Medulla oblongata (tissue), 1 donor: ENCODE results near the gene SFXN3.

Source experiments
- DNase-seq: peaks from one replicate; pipeline ENCODE4 v3.0.0-alpha.2; 2015; ENCODE audit errors: extremely low spot score

Gene SFXN3, protein sequence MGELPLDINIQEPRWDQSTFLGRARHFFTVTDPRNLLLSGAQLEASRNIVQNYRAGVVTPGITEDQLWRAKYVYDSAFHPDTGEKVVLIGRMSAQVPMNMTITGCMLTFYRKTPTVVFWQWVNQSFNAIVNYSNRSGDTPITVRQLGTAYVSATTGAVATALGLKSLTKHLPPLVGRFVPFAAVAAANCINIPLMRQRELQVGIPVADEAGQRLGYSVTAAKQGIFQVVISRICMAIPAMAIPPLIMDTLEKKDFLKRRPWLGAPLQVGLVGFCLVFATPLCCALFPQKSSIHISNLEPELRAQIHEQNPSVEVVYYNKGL

DNA sequence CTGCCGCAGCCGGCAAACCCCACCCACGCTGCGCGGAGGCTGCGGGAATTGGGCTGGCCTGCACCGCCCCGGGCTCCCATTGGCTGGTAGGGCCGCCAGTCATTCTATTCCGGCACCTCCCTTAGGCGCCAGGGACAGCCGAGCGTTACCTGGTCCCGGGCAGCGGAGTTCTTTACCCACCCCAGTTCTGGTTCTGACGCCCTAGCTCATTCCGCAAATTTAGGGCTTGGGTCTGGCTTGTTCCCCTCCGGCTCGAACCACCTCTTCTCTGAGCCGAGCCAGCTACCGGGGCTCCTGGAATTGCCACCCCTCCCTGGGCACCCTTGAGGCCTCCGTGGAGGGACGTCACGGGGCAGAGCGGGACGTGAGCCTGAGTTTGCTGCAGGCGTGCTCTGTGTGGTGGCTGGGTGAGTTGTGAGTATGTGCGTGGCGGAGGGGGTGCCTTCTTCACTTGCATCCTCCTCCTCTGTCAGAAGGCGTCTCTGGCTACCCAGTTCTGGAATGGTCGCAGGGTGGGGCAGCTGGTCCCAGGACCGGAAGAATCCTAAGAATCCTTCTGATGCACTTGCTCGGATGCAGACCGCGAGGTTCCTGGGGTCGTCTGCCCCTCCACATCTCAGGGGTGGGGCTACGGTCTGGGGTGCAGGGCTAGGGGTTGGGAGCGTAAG, at the start of gene SFXN3, which contains the start of gene PDZD7:
Gene SFXN3 (plus strand): TSS at position 107 of the 668 bp plus-strand sequence. CDS start 3,461 bp downstream, outside the sequence.
Gene PDZD7 (minus strand): TSS at position 2 of the 668 bp plus-strand sequence. CDS start 910 bp downstream, outside the sequence.
- peak; percentile 96 for DNase-seq

DNA sequence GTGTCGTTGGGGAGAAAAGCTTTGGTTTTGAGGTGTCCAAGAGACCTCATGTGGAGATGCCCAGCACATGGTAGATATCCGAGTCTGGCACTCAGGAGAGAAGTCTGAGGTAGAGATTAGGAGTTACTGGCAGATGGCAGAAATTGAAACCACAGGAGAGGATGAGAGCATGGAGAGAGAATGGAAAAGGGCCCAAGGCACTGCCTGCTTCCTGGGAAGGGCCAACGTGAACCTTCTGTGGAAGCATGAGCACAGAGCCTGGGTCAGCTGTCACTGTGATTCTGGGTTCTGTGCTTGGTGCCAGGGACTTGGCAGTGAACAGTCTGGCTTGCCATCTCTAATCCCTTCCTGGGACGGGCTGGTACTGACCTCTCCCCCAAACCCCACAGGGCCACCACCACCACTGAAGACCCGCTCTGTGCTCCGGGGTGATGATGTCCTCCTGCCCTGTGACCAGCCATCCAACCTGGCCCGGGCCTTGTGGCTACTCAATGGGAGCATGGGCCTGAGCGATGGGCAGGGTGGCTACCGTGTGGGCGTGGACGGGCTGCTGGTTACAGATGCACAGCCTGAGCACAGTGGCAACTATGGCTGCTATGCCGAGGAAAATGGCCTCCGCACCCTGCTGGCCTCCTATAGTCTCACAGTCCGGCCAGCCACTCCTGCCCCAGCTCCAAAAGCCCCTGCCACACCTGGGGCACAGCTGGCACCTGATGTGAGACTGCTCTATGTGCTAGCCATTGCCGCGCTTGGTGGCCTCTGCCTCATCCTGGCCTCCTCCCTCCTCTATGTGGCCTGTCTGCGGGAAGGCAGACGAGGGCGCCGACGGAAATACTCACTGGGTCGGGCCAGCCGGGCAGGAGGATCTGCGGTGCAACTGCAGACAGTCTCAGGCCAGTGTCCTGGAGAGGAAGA, 47.9 kb upstream of the SFXN3 start:
- no peak for DNase-seq

DNA sequence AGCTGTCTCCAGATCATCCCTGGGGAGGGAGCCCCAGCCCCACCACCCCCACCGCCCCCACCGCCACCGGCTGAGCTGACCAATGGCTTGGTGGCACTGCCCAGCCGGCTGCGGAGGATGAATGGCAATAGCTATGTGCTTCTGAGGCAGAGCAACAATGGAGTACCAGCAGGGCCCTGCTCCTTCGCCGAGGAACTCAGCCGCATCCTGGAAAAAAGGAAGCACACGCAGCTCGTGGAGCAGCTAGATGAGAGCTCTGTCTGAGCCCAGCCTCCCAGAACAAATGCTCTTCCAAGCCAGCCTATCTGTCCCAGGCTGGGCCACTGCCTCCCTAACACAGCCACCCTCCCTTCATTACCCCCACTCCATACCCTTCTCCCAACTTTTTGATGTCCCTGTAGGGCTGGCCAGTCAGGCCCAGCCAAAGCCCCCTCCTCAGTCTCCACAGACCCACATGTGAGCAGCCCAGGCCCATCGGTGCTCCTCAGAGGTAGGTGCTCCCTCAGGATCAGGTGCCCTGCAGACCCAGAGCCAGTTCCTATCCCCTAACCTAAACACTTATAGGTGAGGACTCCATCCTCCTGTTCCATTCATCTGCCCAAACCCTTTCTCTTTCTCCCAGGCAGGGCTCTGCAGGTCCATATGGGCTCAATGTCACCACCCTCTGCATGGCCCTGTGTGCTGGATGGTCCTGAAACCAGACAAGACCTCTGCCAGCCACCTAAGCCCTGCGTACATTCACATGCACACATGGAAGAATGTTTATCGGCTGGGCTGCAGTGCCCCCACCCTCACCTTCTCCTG, 47.0 kb upstream of the SFXN3 start:
- no peak for DNase-seq

DNA sequence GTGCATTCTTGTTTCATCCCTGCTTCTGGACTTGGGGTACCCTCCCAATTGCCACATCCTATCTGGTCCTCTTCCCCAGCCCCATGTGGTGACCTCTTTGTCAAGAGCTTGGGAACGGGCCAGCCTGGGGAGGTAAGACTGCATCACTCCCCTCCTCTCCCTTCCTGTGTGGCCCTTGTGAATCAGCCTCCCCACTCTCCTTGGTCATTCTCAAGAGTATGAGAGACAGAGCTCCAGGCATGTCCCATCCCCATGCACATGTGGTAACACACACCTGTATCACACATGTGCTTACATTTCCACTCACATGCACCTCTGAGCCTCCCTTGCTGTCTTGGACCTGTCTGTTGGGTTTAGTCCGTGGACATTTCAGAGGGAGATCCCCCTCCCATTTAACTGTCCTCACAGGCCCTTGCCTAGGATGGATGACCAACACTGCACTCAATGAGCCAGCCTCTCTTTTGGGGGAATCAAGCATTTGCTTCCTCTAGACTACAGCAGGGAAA, 46.3 kb upstream of the SFXN3 start:
- DNase-seq, result no peak

DNA sequence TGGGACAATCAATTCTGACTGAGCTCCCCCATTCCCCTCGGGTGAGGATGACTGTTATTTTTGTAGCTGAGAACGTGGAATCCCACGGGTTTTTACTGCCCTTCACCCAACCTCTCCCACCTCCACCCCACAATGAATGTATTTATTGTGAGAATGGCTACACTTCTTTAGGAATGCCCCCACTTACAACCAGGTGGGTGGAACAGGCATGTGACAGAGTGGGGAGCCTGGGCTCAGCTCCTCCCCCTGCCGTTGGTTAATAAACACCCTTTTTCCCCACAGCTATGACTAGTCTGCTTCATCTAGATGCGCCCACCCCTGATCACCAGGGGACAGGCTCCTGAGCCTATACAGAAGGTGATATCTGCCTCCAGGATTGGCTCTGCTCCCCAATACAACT, 45.7 kb upstream of the SFXN3 start:
- no peak for DNase-seq

DNA sequence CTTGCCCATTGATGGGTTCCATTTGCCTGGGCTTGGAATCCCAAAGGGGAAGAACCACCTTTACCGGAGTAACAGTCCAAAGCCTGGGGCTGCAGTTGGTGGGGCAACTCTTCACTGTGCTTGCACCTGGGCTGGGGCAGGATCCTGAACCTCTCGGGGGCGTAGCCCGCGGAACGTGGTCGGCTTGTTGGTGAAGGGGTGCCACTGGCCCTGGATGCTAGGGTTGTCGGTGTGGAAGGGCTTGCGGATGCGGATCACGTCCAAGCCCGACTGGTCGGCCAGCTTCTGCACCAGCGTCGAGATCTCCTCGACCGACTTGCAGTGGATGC, 44.4 kb upstream of the SFXN3 start:
- DNase-seq, result no peak

DNA sequence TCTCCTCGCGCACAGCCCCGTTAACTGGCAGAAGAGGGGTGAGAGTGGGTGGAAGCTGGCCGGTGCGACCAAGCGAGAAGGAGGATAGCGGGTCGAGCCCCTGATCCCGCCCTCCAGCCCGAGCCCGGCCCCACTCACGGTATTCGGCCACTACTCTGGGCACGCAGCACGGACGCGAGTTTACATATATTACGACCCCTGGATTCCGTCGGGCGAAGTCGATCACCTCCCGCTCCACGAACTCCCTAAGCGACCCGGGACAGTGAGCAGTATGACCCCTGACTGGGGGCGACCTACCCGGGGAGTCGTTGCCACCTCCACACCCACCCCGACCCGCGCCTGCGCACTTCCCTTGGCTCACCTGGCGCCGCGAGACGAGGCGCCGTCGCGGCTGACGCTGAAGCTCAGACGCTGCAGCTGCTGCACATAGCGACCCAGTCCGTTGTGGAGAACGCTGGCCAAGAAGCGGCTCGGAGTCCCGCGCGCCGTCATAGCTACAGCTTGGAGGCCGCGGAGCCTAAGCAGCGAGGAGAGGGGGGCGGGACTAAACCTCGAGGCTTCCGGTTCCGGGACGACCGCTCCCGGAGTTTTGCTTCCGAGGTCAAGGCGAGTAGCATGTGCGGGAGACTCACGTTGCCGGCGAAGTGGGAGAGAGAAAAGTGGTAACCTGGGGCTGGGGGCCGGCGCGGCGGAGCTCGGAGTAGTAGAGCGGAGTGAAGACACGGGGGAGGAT, 43.9 kb upstream of the SFXN3 start, which contains the start of the genes MRPL43 and TWNK:
Gene MRPL43 (minus strand): TSS at position 546 of the 733 bp plus-strand sequence. CDS start 54 bp downstream, at position 492.
Gene TWNK (plus strand): TSS at position 592 of the 733 bp plus-strand sequence. CDS start 668 bp downstream, outside the sequence.
- DNase-seq, result peak; percentile 91

DNA sequence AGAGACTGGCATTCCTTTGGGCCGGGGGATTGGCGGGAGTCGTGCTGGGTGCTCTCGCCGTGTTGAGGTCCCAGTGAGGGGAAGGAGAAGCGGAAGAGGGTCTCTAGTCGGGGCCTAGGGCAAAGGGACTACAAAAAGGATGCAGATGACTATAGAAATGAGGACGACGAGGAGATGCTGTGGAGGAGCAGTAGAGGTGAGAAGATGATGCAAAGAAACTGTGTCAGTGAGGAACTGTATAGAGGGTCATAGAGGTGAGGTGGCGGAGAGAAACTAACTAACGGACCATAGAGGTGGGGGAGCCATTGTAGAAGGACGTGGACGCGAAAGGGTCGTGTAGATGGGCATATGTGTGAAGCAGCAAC, 43.4 kb upstream of the SFXN3 start:
- DNase-seq, result no peak

DNA sequence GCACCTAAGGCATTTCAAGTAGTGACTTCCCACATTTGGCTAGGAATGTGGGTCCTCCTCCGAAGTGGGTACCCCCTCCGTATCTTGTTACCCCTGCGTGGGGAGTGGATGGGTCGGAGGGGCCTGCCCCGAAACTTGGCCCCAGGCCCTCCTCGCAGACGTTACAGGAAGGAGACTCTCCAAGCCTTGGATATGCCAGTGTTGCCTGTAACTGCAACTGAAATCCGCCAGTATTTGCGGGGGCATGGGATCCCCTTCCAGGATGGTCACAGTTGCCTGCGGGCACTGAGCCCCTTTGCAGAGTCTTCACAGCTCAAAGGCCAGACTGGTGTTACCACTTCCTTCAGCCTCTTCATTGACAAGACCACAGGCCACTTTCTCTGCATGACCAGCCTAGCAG, 42.9 kb upstream of the SFXN3 start:
- DNase-seq, result no peak

DNA sequence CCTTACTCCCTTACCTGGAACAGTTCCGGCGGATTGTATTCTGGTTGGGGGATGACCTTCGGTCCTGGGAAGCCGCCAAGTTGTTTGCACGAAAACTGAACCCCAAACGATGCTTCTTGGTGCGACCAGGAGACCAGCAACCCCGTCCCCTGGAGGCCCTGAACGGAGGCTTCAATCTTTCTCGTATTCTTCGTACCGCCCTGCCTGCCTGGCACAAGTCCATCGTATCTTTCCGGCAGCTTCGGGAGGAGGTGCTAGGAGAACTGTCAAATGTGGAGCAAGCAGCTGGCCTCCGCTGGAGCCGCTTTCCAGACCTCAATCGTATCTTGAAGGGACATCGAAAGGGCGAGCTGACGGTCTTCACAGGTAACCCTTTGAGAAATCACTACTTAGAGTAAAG, 41.9 kb upstream of the SFXN3 start:
- no peak for DNase-seq

DNA sequence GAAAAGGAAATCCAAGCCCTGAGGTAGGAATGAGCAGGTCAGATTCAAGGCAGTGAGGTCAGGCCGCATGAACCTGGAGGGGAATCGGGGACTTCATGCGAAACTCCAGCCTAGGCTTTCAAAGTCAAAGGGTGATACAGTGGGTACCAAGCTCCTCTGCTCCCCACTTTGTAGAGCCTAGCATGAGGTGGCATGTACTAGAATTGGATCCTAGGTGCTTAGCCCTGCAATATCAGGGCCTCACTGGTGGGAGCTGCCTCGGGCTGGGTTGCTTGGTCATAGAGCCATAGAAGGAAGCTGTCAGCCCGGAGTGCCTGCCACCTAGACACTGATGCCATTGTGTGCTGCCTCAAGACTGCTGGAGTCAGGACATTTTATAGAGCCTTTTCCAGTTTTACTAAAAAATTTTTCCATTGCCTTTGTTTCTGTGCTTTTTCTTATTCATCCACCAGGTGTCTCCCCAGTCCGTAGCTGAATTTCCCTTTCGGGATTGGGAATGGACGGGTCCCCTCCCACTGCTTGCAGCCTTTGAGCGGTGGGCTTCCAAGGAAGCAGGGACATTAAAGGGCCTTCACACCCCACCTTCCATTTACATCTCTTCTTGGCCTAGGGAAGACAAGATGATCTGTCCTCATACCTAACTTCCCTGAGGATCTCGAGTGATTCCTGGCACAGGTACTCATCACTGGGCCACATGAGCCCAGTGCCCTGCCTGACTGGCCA, 36.9 kb upstream of the SFXN3 start:
- DNase-seq, result peak; percentile 84

DNA sequence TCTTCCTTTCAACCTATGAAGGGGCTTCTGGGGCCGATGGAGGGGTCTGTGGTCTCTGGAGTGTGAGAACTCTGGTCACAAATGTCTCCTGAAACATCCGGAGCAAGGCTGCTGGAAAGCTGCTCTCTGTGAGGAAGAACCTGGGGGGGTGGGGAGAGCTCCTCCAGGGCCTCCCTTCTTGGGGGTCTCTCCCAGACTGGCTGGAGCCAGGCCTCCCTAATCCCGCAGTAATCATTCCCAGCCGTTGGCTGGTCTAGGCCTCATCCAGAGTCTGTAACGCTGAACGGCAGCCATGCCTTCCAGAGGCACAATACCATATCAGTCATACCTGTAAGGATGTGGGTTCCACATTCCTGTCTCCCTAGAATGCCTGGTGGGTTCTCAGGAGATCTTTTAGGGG, 35.9 kb upstream of the SFXN3 start:
- DNase-seq, result no peak

DNA sequence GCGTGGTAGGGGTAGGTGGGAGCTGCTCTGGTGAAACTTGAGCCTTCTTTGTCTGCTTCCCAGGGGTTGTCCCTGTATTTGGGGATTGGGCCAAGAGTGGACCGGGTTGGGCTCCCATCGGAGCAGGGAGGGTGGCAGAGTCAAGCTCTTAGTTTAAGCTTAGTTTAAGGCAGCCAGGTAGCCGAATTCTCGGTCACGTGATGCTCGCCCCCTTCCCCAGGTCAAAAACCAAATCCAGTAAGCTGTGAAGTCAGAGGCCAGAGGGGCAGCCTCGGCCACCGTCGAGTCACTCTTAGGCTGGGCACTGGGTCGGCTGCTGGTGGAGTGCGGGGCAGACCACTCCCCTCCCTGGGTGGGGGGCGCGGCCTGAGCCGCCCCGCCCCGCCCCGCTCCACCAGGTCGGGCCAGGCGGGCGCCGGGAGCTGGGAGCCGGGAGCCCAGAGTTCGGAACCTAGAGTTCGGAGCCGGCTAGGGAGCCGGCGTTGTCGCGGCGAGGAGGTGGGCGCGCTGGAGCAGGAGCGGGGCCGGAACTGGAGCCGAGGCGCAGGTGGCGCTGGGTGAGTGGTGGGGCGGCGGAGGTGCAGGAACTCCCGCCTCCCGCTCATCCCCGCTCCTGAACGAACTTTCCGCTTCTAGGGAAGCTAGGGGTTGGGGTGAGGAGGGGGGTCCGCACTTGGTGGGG, 34.2 kb upstream of the SFXN3 start:
- no peak for DNase-seq

DNA sequence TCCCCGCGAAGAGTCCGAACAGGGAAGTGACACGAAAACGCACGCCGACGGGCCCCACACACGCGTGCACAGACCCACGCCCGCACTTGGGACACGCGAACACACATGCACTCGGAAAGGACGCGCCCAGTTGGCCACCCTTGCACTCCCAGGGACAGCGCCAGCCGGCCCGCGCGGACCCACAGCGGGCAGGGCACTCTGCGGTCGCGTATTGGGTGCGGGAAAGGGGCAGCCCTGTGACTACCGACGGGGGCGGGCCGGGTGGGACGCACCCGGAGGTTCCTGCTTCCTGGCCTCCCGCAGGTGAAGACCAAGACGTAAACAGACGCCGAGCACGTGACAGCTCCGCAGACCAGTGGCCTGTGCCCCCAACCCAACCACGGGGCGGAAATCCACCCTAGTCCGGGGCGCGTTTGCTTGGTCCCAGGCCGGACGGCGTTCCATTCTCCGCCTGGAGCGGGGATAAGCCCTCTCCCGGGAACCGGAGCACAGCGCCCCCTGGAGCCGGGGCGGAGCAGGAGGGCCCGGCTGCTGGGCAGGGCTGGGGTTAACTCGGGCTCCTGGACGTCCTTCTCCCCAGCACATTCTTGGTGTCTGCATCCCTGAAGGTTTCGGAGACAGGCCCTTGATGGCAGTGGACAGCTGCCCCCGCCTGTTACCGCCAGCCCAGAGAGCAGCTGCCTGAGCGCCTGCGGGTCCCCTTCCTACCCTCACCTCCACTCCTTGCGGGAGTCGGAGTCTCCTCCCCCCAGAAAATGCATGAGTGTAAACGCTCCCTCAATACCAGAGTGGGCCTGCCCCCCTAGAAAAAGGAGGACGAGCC, 33.5 kb upstream of the SFXN3 start:
- DNase-seq, result peak; percentile 74

DNA sequence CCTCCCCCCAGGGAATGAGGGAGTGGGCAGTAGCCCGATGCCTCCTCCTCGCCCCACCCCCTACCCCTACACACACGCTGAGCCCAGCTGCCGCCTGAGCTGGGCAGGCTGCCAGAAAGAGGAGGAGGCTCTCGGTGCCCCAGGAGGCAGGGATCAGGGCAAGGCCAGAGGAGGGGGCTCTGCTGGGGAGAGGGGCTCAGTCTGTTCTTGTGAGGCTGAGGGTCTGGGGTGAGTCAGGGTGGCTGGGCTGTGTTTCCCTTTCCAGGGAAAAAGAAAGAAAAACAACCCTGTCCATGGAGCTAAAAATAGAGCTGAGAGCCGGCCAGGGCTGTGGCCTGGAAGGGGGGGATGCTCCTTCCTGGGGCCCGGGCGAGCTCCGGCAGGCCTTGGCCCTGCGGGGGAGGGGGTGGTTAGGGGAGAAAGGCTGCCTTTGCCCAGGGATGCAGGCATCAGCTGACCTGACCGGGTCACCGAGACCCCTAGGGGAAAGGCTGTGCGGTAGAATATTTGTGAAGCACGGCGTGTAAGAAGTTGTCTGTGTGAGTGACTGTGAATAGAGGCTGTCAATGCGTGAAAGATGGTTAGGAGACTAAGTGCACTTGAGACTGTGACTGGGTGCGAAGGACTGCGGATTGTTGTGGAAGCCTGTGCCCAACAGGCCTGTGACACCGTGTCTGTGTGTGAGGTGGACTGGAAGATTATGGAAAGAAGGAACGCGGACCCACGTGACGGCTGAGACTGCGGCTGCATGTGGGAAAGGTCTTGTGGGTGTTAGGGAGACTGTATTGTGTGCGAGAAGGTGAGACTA, 32.6 kb upstream of the SFXN3 start:
- DNase-seq, result peak; percentile 98

DNA sequence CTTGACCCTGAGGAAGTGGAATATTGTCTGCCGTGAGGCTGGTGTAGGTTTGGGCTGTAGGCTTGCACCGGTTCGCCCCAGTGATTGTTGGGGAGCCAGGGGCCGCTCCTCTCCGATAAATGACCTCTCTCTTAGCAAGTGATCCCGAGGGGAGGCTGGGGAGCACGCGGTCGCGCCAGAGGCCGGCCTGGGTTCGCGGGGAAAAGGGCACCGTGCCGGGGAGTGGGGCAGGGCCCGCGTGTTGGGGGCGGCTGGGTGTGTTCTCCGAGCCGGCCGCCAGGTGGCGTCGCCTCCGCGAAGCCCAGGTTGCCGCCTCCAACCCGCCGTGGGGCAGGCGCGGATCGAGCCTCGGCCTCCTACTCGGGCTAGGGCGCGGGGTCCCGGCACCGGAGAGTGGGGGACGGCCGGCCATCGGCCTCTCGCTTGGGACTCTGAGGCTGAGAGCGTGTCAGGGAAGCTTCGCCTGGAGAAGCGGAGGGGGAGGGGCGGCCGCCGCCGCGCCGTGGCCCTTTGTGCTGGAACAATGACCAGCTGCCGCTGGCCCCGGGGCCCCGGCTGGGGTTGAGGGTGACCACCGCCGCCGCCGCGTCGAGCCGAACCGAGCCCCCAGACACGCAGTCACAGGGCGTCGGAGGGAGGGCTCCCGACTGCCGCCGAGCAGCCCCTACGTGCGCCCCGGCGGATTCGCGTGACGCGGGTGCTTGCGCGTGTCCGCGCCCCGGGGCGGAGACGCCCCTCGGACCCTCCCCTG, 31.9 kb upstream of the SFXN3 start:
- DNase-seq, result peak; percentile 90

DNA sequence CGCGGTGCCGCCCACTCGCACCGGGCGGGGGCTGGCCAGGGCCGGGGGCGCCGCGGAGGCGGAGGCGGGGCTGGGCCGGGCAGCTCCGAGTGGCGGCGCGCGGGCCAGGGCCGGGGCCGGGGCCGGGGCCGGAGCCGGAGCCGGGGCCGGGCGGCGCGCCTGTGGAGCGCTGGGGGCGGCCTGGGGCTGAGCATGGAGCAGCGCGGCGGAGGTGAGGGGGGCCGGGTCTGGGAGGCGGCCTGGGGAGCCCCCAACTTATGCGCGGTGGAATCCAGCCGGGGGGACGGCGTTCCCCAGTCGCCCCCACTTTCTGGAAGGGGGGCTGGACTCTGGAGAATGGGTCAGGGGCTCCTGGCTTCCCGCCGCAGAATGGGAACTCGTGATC, 31.3 kb upstream of the SFXN3 start, which contains the start of gene LZTS2:
Gene LZTS2 (plus strand): TSS at position 67 of the 385 bp plus-strand sequence. CDS start 2,731 bp downstream, outside the sequence.
- DNase-seq, result no peak
